Fibroblast of mammary gland (primary cell): ENCODE measurements around the gene KL.

Source experiments
- DNase-seq: peaks from one replicate; pipeline ENCODE4 v3.0.0-alpha.2; 2010; ENCODE audit warnings: low read depth
- H3K4me3 ChIP-seq: 2 replicates; pipeline ENCODE4 v1.5.1; 2011; ENCODE audit warnings: low read depth, mild to moderate bottlenecking, low read length, moderate library complexity; ENCODE audit not compliant: control insufficient read depth
- CTCF ChIP-seq: conservative IDR thresholded peaks from 2 replicates; pipeline ENCODE4 v1.5.1; 2011; ENCODE audit warnings: low read depth, low read length, inconsistent platforms; ENCODE audit not compliant: control insufficient read depth, insufficient read depth

The KL gene

GRCh38 chr13:33032037-33032625 is 15.9 kb downstream of the KL start:
- TF ChIP-seq CTCF, result no peak
- no peak overlapping the region for H3K4me3 ChIP-seq
- DNase-seq, result peak; percentile 86

GRCh38 chr13:33033051-33033812 is 17.0 kb downstream of the KL start:
- no peak for TF ChIP-seq CTCF
- DNase-seq, result no peak
- no peak overlapping the region for H3K4me3 ChIP-seq

- no peak for TF ChIP-seq CTCF
- no peak overlapping the region for H3K4me3 ChIP-seq
- DNase-seq, result no peak
Observed at GRCh38 chr13:33033986-33034385, 17.8 kb downstream of the KL start.

DNA sequence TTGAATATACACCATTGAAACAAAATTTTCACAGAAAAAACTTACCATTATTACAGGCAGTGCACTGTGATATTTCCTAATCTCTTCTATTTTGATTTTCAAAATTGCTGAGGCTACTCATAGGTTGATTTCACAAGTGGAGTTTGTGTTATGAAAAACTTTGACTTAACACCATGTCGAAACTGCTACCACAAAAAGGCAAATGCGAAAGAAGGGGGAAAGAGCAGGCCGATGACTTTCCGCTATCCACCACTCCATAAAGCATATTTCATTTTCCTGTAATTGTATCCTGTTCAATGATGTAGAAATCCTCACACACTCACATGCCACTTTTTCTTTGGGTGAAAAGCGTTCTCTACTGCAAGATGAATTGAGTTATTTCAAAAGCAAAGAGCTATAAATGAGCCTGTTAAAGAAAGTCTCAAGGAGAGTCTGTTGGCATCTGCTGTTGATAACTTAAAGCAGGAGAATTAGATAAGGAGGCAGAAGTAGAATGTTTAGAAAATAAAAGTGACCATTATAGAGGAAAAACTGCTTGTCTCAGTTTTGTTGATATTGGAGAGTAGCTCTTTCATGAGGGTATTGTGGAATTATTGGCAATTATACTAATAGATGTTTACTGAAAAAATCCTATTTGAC is 18.8 kb downstream of the KL start:
- DNase-seq, result peak; percentile 9
- TF ChIP-seq CTCF, result no peak

GRCh38 chr13:33037673-33038072 is 21.4 kb downstream of the KL start:
- no peak for DNase-seq
- H3K4me3 ChIP-seq, result no peak overlapping the region
- no peak for TF ChIP-seq CTCF

More for the DNA sequence above, 18.8 kb downstream of the KL start:
- no peak overlapping the region for H3K4me3 ChIP-seq

- DNase-seq, result no peak
- TF ChIP-seq CTCF, result no peak
- H3K4me3 ChIP-seq, result no peak overlapping the region
Observed at GRCh38 chr13:33040090-33040489, 23.9 kb downstream of the KL start.
